Measurements from ENCODE around the gene PPP1R26. TPM values are rescaled to one million over a fixed set of nuclear protein-coding genes. Genes with fewer than 3 reads are reported as not detected.

Gene PPP1R26
- total RNA-seq, 1 experiment from 2014 or later: 32.0 TPM

GRCh38 chr9:135509458-135509857 is 29.9 kb downstream of the PPP1R26 start:
- DNase-seq (ENCODE audit: low read depth, low spot score) (no peak), ATAC-seq (no peak)
- Histone ChIP-seq H3K27ac (ENCODE audit: low read depth, low read length) (no peak overlapping the region), H3K4me3 (replicated peaks in 1 of 2; ENCODE audit: low read depth in 1 of 2, low read length in 2 of 2) (no peak overlapping the region), H3K36me3 (ENCODE audit: control insufficient read depth in 1 of 2, insufficient read depth in 2 of 2, low read length in 2 of 2) (peaks cover 0 to 8% of the 10 kb centered on the region in 2 experiments; a peak in 1 of 4 replicates), H2AFZ (ENCODE audit: low read depth, low read length, poor library complexity, severe bottlenecking) (no peak overlapping the region), H4K20me1 (ENCODE audit: insufficient read depth) (peaks cover 2% of the 10 kb centered on the region; the same call in 1 of the 2 replicates), H3K9me3 (ENCODE audit: control insufficient read depth in 1 of 2, insufficient read depth in 1 of 2, low read depth in 1 of 2, low read length in 2 of 2) (no peaks in the 10 kb centered on the region; a peak in 1 of 4 replicates), H3K4me2 (ENCODE audit: low read length) (no peak overlapping the region), H3K4me1 (ENCODE audit: control insufficient read depth in 1 of 2, insufficient read depth in 2 of 2, low read length in 2 of 2) (peaks cover 6 to 24% of the 10 kb centered on the region in 2 experiments; a peak in 3 of 4 replicates), H3K79me2 (ENCODE audit: insufficient read depth, low read length) (0 out of 2 replicates have a peak, but pooled peaks cover under 1% of the 10 kb centered on the region), H3K27me3 (ENCODE audit: insufficient read depth, low read length) (no peaks in the 10 kb centered on the region), H3K9ac (ENCODE audit: low read length) (no peak overlapping the region), H3K9me2 (ENCODE audit: insufficient read depth) (no peaks in the 10 kb centered on the region)
- ChIA-PET RAD21 (ENCODE audit: low non-redundant PET in 1 of 2, low total read pairs in 2 of 2, uncharacterized antibody in 2 of 2, unreplicated experiment in 2 of 2) (no interaction called here), POLR2A (no interaction called here), CTCF (no interaction called here)
- BruUV-seq (replicated peaks): no TSS peak
- intact Hi-C loops (cut with micrococcal nuclease): no loop called here
- TF ChIP-seq SIN3A (IDR thresholded peaks at IDR 0.05; ENCODE audit: low read depth) (no peak), JUND (IDR thresholded peaks at IDR 0.05) (no peak), TCF7L2 (IDR thresholded peaks at IDR 0.05; ENCODE audit: borderline replicate concordance, extremely low read depth, insufficient read depth, insufficient read length) (no peak), POLR2AphosphoS5 (IDR thresholded peaks at IDR 0.05; ENCODE audit: low read depth, low read length) (no peak), RAD21 (IDR thresholded peaks at IDR 0.05; ENCODE audit: low read depth) (no peak), ELF1 (IDR thresholded peaks at IDR 0.05; ENCODE audit: borderline replicate concordance, low read depth) (no peak), SP1 (IDR thresholded peaks at IDR 0.05; ENCODE audit: low read depth) (no peak), FOSL1 (IDR thresholded peaks at IDR 0.05; ENCODE audit: low read depth) (no peak), SRF (IDR thresholded peaks at IDR 0.05; ENCODE audit: low read depth) (no peak), POLR2A (IDR thresholded peaks at IDR 0.05; ENCODE audit: borderline replicate concordance, extremely low read depth, insufficient read depth, insufficient read length) (no peak), CTCF (IDR thresholded peaks at IDR 0.05 in 2 of 3, conservative IDR thresholded peaks at IDR 0.05 in 1 of 3; ENCODE audit: borderline replicate concordance in 1 of 3, insufficient read depth in 1 of 3, low read depth in 2 of 3, low read length in 2 of 3) (no peak), CEBPB (IDR thresholded peaks at IDR 0.05; ENCODE audit: low read depth) (no peak), MAX (IDR thresholded peaks at IDR 0.05) (no peak), ZNF274 (IDR thresholded peaks at IDR 0.05; ENCODE audit: low read depth, low read length) (no peak), CBX3 (IDR thresholded peaks at IDR 0.05; ENCODE audit: low read depth) (no peak), EGR1 (IDR thresholded peaks at IDR 0.05; ENCODE audit: low read depth) (no peak)
- TF ChIP-seq, protein P1, sequence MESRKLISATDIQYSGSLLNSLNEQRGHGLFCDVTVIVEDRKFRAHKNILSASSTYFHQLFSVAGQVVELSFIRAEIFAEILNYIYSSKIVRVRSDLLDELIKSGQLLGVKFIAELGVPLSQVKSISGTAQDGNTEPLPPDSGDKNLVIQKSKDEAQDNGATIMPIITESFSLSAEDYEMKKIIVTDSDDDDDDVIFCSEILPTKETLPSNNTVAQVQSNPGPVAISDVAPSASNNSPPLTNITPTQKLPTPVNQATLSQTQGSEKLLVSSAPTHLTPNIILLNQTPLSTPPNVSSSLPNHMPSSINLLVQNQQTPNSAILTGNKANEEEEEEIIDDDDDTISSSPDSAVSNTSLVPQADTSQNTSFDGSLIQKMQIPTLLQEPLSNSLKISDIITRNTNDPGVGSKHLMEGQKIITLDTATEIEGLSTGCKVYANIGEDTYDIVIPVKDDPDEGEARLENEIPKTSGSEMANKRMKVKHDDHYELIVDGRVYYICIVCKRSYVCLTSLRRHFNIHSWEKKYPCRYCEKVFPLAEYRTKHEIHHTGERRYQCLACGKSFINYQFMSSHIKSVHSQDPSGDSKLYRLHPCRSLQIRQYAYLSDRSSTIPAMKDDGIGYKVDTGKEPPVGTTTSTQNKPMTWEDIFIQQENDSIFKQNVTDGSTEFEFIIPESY (IDR thresholded peaks at IDR 0.05; ENCODE audit: extremely low read depth, insufficient replicate concordance, low read length): no peak
- TF ChIP-seq, protein P2, sequence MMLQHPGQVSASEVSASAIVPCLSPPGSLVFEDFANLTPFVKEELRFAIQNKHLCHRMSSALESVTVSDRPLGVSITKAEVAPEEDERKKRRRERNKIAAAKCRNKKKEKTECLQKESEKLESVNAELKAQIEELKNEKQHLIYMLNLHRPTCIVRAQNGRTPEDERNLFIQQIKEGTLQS (IDR thresholded peaks at IDR 0.05): no peak
- TF ChIP-seq, protein P3, sequence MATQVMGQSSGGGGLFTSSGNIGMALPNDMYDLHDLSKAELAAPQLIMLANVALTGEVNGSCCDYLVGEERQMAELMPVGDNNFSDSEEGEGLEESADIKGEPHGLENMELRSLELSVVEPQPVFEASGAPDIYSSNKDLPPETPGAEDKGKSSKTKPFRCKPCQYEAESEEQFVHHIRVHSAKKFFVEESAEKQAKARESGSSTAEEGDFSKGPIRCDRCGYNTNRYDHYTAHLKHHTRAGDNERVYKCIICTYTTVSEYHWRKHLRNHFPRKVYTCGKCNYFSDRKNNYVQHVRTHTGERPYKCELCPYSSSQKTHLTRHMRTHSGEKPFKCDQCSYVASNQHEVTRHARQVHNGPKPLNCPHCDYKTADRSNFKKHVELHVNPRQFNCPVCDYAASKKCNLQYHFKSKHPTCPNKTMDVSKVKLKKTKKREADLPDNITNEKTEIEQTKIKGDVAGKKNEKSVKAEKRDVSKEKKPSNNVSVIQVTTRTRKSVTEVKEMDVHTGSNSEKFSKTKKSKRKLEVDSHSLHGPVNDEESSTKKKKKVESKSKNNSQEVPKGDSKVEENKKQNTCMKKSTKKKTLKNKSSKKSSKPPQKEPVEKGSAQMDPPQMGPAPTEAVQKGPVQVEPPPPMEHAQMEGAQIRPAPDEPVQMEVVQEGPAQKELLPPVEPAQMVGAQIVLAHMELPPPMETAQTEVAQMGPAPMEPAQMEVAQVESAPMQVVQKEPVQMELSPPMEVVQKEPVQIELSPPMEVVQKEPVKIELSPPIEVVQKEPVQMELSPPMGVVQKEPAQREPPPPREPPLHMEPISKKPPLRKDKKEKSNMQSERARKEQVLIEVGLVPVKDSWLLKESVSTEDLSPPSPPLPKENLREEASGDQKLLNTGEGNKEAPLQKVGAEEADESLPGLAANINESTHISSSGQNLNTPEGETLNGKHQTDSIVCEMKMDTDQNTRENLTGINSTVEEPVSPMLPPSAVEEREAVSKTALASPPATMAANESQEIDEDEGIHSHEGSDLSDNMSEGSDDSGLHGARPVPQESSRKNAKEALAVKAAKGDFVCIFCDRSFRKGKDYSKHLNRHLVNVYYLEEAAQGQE (IDR thresholded peaks at IDR 0.05; ENCODE audit: low read depth): no peak

Measured in HCT116 (cell line).